ENCODE data around the gene SIL1. TPM values are rescaled to one million over a fixed set of nuclear protein-coding genes. Genes with fewer than 3 reads are reported as not detected.

Gene SIL1
- total RNA-seq (10 to 100 TPM; 22.2 to 60.0 (median 31.8) TPM), polyA plus RNA-seq (10 to 100 TPM; 26.7 to 83.6 (median 74.6) TPM)
- long read RNA-seq, donor 1, partial matches to known transcripts = 0 of 1 reads
- long read RNA-seq, donor 1, other reads (novel, unspliced or antisense) = 0 of 1 reads
- long read RNA-seq, donor 2, transcript SIL1-202 (10 exons, 1,923 nt) = major isoform, 9 of 251 reads
- long read RNA-seq, donor 2, partial matches to known transcripts = 222 of 251 reads
- long read RNA-seq, donor 2, other reads (novel, unspliced or antisense) = 20 of 251 reads
- long read RNA-seq, donor 3, partial matches to known transcripts = 65 of 119 reads
- long read RNA-seq, donor 3, other reads (novel, unspliced or antisense) = 52 of 119 reads
- long read RNA-seq, donor 4, partial matches to known transcripts = 0 of 1 reads
- long read RNA-seq, donor 4, other reads (novel, unspliced or antisense) = 0 of 1 reads
- long read RNA-seq, donor 5, transcript SIL1-202 (10 exons, 1,923 nt) = major isoform, 7 of 205 reads
- long read RNA-seq, donor 5, partial matches to known transcripts = 169 of 205 reads
- long read RNA-seq, donor 5, other reads (novel, unspliced or antisense) = 29 of 205 reads
- long read RNA-seq, donor 6, transcript SIL1-202 (10 exons, 1,923 nt) = major isoform, 12 of 20 reads
- long read RNA-seq, donor 6, partial matches to known transcripts = 8 of 20 reads
- long read RNA-seq, donor 6, other reads (novel, unspliced or antisense) = 0 of 20 reads
- long read RNA-seq, donor 7, transcript SIL1-202 (10 exons, 1,923 nt) = major isoform, 8 of 279 reads
- long read RNA-seq, donor 7, partial matches to known transcripts = 187 of 279 reads
- long read RNA-seq, donor 7, other reads (novel, unspliced or antisense) = 84 of 279 reads
- long read RNA-seq, donor 8, transcript SIL1-202 (10 exons, 1,923 nt) = major isoform, 9 of 19 reads
- long read RNA-seq, donor 8, partial matches to known transcripts = 10 of 19 reads
- long read RNA-seq, donor 8, other reads (novel, unspliced or antisense) = 0 of 19 reads
- long read RNA-seq, donor 9, partial matches to known transcripts = 0 of 2 reads
- long read RNA-seq, donor 9, other reads (novel, unspliced or antisense) = 0 of 2 reads
- long read RNA-seq, donor 10, partial matches to known transcripts = 0 of 1 reads
- long read RNA-seq, donor 10, other reads (novel, unspliced or antisense) = 0 of 1 reads

DNA sequence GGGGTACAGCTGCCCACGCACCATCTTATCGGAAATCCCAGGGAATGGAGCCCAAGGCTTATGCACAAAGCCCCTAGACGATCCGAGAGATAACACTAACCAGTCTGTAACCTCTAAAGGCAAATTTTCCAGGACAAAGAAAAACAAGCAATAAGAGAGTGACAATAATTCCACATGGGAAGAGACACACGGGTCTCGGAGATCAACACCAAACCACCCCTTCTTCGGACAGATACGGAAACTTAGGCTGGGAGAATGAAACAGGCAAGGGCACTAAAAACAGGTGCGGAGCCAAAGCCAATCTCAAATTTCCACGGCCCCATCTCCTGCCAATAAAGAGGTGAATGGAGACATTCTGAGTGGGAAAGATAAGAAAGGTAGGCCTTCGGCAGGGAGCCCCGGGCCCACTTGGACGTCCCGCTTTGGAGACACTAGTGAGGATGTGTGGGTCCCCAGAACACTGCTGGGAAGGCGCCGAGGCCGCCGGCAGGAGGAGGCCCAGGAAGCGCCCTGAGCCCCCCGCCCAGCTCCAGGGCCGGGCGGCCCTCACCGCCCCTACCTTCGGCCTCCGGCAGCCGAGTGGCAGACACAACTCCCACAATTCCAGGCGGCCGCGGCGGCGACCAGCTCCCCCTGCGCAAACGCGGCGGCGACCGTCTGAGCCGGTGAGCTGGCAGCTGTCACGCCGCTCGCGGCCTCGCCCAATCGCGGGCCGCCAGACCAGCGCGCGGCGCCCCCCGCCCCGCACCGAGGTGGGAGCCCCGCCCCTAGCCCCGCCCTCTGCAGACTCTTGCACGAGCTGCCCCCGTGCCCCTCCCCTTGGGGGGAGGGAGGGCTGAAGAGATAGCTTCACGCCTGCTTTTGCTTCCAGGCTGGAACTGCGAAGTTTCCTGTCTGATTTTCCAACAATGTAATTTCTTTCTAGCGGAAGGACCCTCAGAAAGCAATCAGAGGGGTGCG lies at the start of gene SIL1:
Gene SIL1, minus strand, starts transcription at position 659 of the 960 bp plus-strand sequence. CDS start 70,525 bp downstream, outside the sequence.
- WGBS, 5 donors = 1 to 2% (median 1%) methylated on average over 19 to 61 of the region's 61 CpGs
- Histone ChIP-seq H3K36me3 (peaks cover 0 to 3% (median 0%) of the 10 kb centered on the region in 4 donors), H3K27ac (peak within 1 kb of the TSS; percentile 93 to 97 (median 95)), H3K9me3 (no peaks in the 10 kb centered on the region), H3K4me3 (peak within 1 kb of the TSS; percentile 61 to 70 (median 68)), H3K4me1 (peaks cover 8 to 36% (median 21%) of the 10 kb centered on the region in 4 donors), H3K27me3 (no peaks in the 10 kb centered on the region)
- intact Hi-C loops (cut with DNase I; ENCODE audit: low total_unique reads) = no loop called here
- peak; percentile 98 to 99 for DNase-seq
- TF ChIP-seq, protein P1, sequence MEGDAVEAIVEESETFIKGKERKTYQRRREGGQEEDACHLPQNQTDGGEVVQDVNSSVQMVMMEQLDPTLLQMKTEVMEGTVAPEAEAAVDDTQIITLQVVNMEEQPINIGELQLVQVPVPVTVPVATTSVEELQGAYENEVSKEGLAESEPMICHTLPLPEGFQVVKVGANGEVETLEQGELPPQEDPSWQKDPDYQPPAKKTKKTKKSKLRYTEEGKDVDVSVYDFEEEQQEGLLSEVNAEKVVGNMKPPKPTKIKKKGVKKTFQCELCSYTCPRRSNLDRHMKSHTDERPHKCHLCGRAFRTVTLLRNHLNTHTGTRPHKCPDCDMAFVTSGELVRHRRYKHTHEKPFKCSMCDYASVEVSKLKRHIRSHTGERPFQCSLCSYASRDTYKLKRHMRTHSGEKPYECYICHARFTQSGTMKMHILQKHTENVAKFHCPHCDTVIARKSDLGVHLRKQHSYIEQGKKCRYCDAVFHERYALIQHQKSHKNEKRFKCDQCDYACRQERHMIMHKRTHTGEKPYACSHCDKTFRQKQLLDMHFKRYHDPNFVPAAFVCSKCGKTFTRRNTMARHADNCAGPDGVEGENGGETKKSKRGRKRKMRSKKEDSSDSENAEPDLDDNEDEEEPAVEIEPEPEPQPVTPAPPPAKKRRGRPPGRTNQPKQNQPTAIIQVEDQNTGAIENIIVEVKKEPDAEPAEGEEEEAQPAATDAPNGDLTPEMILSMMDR (IDR thresholded peaks at IDR 0.05) = no peak
- TF ChIP-seq POLR2AphosphoS5 (IDR thresholded peaks at IDR 0.05) (peak; percentile 40 to 97 (median 95)), POLR2A (IDR thresholded peaks at IDR 0.05) (peak in 2 of 4 donors; percentile 5 to 69), EP300 (IDR thresholded peaks at IDR 0.05) (no peak)

DNA sequence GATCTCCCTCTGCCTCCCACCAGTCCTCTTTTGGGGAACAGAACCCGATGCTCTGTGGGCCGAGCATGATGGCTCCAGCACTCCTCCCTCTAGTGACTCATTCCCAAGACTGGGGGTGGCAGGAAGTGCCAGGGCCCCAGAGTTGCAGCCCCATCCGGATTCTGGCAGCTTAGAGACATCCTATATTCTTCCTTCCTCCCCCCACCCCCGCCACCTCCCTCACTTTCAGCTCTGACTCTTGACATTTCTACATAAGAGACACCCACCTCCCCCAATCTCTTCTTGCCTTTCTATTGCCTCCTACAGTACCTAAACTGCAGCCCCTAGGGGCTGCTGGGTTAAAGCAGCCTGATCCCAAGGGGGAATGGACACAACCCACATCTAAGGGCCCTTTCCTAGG lies 48.2 kb upstream of the SIL1 start:
- Histone ChIP-seq H3K4me1 (peaks cover 0 to 7% (median 0%) of the 10 kb centered on the region in 4 donors), H3K36me3 (no peaks in the 10 kb centered on the region), H3K9me3 (no peaks in the 10 kb centered on the region), H3K4me3 (no peak overlapping the region), H3K27ac (no peak overlapping the region), H3K27me3 (no peaks in the 10 kb centered on the region)
- DNase-seq = no peak
- TF ChIP-seq POLR2A (IDR thresholded peaks at IDR 0.05) (no peak), EP300 (IDR thresholded peaks at IDR 0.05) (no peak), POLR2AphosphoS5 (IDR thresholded peaks at IDR 0.05) (no peak)
- TF ChIP-seq, protein P1 (IDR thresholded peaks at IDR 0.05) = no peak
- 31 to 62% (median 38%) methylated on average over 4 of the region's 4 CpGs for WGBS, 5 donors
- intact Hi-C loops (cut with DNase I; ENCODE audit: low total_unique reads) = no loop called here

DNA sequence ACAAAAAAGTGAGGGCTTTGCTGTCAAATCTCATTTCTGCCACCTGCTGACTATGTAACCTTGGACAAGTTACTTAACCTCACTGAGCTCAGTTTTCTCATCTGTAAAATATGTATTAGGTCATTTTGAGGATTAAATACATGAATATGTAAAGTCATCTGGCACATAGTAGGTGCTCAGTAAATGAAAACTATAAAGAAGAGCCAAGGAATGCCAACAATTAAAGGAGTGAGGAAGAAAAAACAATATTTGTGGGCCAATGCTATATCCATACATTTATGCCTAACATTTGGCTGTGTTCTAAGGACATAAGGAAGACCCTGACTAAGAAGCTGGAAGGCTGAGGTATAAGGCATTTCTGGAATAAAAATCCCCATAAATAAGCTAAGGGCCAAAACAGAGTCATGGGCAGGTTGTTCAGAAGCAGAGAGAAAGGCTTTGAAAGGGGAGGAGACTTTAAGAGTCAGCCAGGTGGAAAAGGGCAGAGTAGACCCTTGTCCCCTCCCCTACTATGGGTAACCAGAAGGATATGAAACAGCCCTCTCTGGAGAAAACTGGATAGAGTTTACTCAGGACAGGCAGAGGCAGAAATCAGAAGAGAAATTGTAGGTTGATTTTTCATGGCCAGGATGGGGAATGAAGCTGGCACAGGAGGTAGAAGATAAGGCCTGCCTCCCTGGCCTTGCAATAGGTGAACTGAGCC lies 47.6 kb upstream of the SIL1 start:
- no peaks in the 10 kb centered on the region for H3K27me3 ChIP-seq
- no peaks in the 10 kb centered on the region for H3K36me3 ChIP-seq
- H3K4me1 ChIP-seq = peaks cover 0 to 7% (median 0%) of the 10 kb centered on the region in 4 donors
- no peak overlapping the region for H3K27ac ChIP-seq
- intact Hi-C loops (cut with DNase I; ENCODE audit: low total_unique reads) = no loop called here
- no peak for DNase-seq
- no peak overlapping the region for H3K4me3 ChIP-seq
- no peaks in the 10 kb centered on the region for H3K9me3 ChIP-seq
- TF ChIP-seq POLR2AphosphoS5 (IDR thresholded peaks at IDR 0.05) (no peak), POLR2A (IDR thresholded peaks at IDR 0.05) (no peak), EP300 (IDR thresholded peaks at IDR 0.05) (no peak)
- TF ChIP-seq, protein P1 (IDR thresholded peaks at IDR 0.05) = no peak
